ENCODE results near the gene CDH16. TPM values are rescaled to one million over a fixed set of nuclear protein-coding genes. Genes with fewer than 3 reads are reported as not detected.

The CDH16 gene
- total RNA-seq, 1 donor from 2014 or later, result not detected

GRCh38 chr16:66903544-66904427 is 14.9 kb downstream of the CDH16 start:
- Histone ChIP-seq H4K20me1 (ENCODE audit: insufficient read depth, low read length) (no peaks in the 10 kb centered on the region), H3K27me3 (ENCODE audit: insufficient read depth, low read length) (peaks cover 8% of the 10 kb centered on the region), H2AFZ (ENCODE audit: low read depth, low read length) (no peak overlapping the region), H3K79me2 (ENCODE audit: insufficient read depth, low read length) (no peaks in the 10 kb centered on the region), H3K9me3 (ENCODE audit: insufficient read depth, low read depth, low read length) (no peaks in the 10 kb centered on the region), H3K27ac (ENCODE audit: low read depth, low read length) (no peak overlapping the region), H3K9ac (ENCODE audit: low read length) (no peak overlapping the region), H3K4me2 (ENCODE audit: low read length) (no peak overlapping the region), H3K4me3 (ENCODE audit: insufficient read depth, low read depth, low read length) (no peak overlapping the region), H3K4me1 (ENCODE audit: insufficient read depth, low read length) (peaks cover 12% of the 10 kb centered on the region), H3K36me3 (ENCODE audit: insufficient read depth, low read length) (no peaks in the 10 kb centered on the region)
- H3K36me3 Mint-ChIP-seq (ENCODE audit: low read depth, unreplicated experiment), result peaks cover 4% of the 10 kb centered on the region
- no peak for TF ChIP-seq EZH2 (IDR thresholded peaks at IDR 0.05; ENCODE audit: insufficient read depth, low read length)
- TF ChIP-seq, protein P1, sequence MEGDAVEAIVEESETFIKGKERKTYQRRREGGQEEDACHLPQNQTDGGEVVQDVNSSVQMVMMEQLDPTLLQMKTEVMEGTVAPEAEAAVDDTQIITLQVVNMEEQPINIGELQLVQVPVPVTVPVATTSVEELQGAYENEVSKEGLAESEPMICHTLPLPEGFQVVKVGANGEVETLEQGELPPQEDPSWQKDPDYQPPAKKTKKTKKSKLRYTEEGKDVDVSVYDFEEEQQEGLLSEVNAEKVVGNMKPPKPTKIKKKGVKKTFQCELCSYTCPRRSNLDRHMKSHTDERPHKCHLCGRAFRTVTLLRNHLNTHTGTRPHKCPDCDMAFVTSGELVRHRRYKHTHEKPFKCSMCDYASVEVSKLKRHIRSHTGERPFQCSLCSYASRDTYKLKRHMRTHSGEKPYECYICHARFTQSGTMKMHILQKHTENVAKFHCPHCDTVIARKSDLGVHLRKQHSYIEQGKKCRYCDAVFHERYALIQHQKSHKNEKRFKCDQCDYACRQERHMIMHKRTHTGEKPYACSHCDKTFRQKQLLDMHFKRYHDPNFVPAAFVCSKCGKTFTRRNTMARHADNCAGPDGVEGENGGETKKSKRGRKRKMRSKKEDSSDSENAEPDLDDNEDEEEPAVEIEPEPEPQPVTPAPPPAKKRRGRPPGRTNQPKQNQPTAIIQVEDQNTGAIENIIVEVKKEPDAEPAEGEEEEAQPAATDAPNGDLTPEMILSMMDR (IDR thresholded peaks at IDR 0.05; ENCODE audit: insufficient read depth, low read depth, low read length), result no peak
- H3K4me1 Mint-ChIP-seq (ENCODE audit: low read depth, unreplicated experiment), result peaks cover 31% of the 10 kb centered on the region
- FAIRE-seq, result no peak
- peaks cover 26% of the 10 kb centered on the region for H3K27me3 Mint-ChIP-seq (ENCODE audit: low read depth, unreplicated experiment)
- no peak for DNase-seq (ENCODE audit: low read depth)
- H3K27ac Mint-ChIP-seq (ENCODE audit: unreplicated experiment), result no peak overlapping the region
- peaks cover 7% of the 10 kb centered on the region for H3K9me3 Mint-ChIP-seq (ENCODE audit: unreplicated experiment)
- H3K4me3 Mint-ChIP-seq (ENCODE audit: unreplicated experiment), result no peak overlapping the region

DNA sequence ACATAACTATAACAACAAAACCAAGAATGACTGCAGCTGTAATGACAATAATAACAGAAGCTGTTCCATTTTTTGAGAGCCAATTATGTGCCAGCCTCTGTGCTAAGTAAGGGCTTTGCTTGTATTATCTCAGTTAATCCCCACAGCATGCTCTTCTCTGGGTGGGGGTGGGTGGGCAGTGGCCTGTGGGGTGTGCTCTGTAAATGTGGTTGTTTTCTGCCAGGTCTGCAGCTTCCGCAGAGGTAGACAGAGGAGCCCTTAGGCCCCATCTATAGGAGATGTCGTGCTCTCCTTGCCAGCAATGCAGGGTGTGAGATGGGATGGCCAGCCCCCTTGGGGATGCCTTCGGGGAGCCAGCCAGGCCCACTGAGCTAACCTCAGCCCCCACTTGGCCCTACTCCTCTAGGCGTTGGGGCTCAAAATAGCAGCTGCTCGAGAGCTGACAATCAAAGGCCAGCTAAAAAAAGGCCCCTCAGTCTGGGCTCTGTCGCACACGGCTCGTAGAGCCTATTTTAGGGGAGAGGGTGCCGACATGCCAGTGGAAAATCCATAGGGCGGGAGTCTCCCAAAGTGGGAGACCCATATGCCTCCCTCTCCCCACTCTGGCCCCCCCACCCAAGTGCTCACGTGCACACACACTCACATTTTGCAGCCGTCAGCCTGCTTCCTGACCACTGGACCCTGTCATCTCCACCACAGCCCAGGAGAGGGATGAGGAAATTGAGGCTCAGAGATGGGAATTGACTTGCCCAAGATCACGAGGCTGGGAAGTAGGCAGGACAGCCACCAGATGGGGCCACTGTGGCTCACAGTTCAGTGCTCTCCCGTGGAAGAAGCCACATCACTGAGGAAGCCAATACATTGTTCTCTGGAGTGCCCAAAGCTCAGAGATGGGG is 15.8 kb downstream of the CDH16 start:
- Histone ChIP-seq H4K20me1 (ENCODE audit: insufficient read depth, low read length) (no peaks in the 10 kb centered on the region), H3K9ac (ENCODE audit: low read length) (no peak overlapping the region), H3K9me3 (ENCODE audit: insufficient read depth, low read depth, low read length) (no peaks in the 10 kb centered on the region), H3K4me3 (ENCODE audit: insufficient read depth, low read depth, low read length) (no peak overlapping the region), H3K79me2 (ENCODE audit: insufficient read depth, low read length) (no peaks in the 10 kb centered on the region), H3K4me2 (ENCODE audit: low read length) (no peak overlapping the region), H2AFZ (ENCODE audit: low read depth, low read length) (no peak overlapping the region), H3K27ac (ENCODE audit: low read depth, low read length) (no peak overlapping the region), H3K27me3 (ENCODE audit: insufficient read depth, low read length) (peaks cover 2% of the 10 kb centered on the region), H3K4me1 (ENCODE audit: insufficient read depth, low read length) (peaks cover 12% of the 10 kb centered on the region), H3K36me3 (ENCODE audit: insufficient read depth, low read length) (no peaks in the 10 kb centered on the region)
- peaks cover 37% of the 10 kb centered on the region for H3K4me1 Mint-ChIP-seq (ENCODE audit: low read depth, unreplicated experiment)
- H3K9me3 Mint-ChIP-seq (ENCODE audit: unreplicated experiment), result peaks cover 8% of the 10 kb centered on the region
- H3K27ac Mint-ChIP-seq (ENCODE audit: unreplicated experiment), result no peak overlapping the region
- FAIRE-seq, result no peak
- peaks cover 18% of the 10 kb centered on the region for H3K27me3 Mint-ChIP-seq (ENCODE audit: low read depth, unreplicated experiment)
- no peak overlapping the region for H3K4me3 Mint-ChIP-seq (ENCODE audit: unreplicated experiment)
- DNase-seq (ENCODE audit: low read depth), result no peak
- TF ChIP-seq EZH2 (IDR thresholded peaks at IDR 0.05; ENCODE audit: insufficient read depth, low read length), result no peak
- TF ChIP-seq, protein P1 (IDR thresholded peaks at IDR 0.05; ENCODE audit: insufficient read depth, low read depth, low read length), result no peak
- H3K36me3 Mint-ChIP-seq (ENCODE audit: low read depth, unreplicated experiment), result peaks cover 4% of the 10 kb centered on the region
